Heart left ventricle (tissue), 16 donors: Measurements from ENCODE around the gene PCMTD2. TPM values are rescaled to one million over a fixed set of nuclear protein-coding genes. Genes with fewer than 3 reads are reported as not detected.

Experiments used
- ATAC-seq, 4 donors: fragments of 200-7000 bp; cut with Tn5 transposase; one replicate each; pipeline ENCODE4 v1.9.1; 2020 to 2022; ENCODE audit warnings: moderate library complexity in 4 of 4, mild to moderate bottlenecking in 3 of 4, moderate number of reproducible peaks in 1 of 4
- DNase-seq, 5 donors: peaks; one replicate each; pipeline ENCODE4 v3.0.0-alpha.2; 2020
- H3K27ac ChIP-seq, 12 donors: fragments of 200-600 bp; sonication (generic) in 4 of 12; one replicate each; pipeline versions ENCODE4 v1.5.0 to v1.8.0; 2016 to 2022; ENCODE audit warnings: mild to moderate bottlenecking in 2 of 12
- H3K27me3 ChIP-seq, 9 donors: fragments of 200-600 bp; sonication (generic) in 2 of 9; one replicate each; pipeline versions ENCODE4 v1.5.1 to v1.8.0; 2016 to 2022; ENCODE audit warnings: mild to moderate bottlenecking in 3 of 9
- H3K36me3 ChIP-seq, 9 donors: fragments of 200-600 bp; sonication (generic) in 2 of 9; one replicate each; pipeline versions ENCODE4 v1.5.0 to v1.8.0; 2018 to 2022; ENCODE audit warnings: mild to moderate bottlenecking in 2 of 9
- H3K4me1 ChIP-seq, 12 donors: fragments of 200-600 bp; sonication (generic) in 4 of 12; one replicate each; pipeline versions ENCODE4 v1.5.0 to v1.8.0; 2016 to 2022; ENCODE audit warnings: mild to moderate bottlenecking in 3 of 12
- H3K4me3 ChIP-seq, 12 donors: fragments of 200-600 bp; sonication (generic) in 4 of 12; one replicate each; pipeline versions ENCODE4 v1.5.0 to v1.8.0; 2017 to 2022; ENCODE audit warnings: mild to moderate bottlenecking in 9 of 12, moderate library complexity in 4 of 12
- H3K9me3 ChIP-seq, 12 donors: fragments of 200-600 bp; sonication (generic) in 4 of 12; one replicate each; pipeline versions ENCODE4 v1.5.0 to v1.8.0; 2016 to 2022; ENCODE audit warnings: mild to moderate bottlenecking in 1 of 12
- CTCF ChIP-seq, 12 donors: fragments of 200-600 bp; sonication (generic) in 4 of 12; IDR thresholded peaks; one replicate each; pipeline versions ENCODE4 v1.5.0 to v1.8.0; 2018 to 2022; ENCODE audit warnings: antibody characterized with exemption in 12 of 12, mild to moderate bottlenecking in 5 of 12
- POLR2A ChIP-seq, 2 donors: fragments of 450-650 bp; IDR thresholded peaks; one replicate each; pipeline ENCODE4 v1.6.1; 2017; ENCODE audit warnings: antibody characterized with exemption in 2 of 2, mild to moderate bottlenecking in 2 of 2, moderate library complexity in 2 of 2
- WGBS, 4 donors: extraction: QIAGEN DNeasy Blood & Tissue Kit in 2 of 4; methylation state at CpG; one replicate each; pipeline versions ENCODE4 v1.1.5 to v1.1.7; 2013 to 2018; 5-methylcytosine and 5-hydroxymethylcytosine counted together
- intact Hi-C, 10 donors: fragments of 100-400 bp; cut with DNase I; formaldehyde crosslinking; loops; one replicate each; pipeline versions ENCODE4 v1.11.1 to v1.14.2; 2022
- polyA plus RNA-seq, 2 donors: library from polyadenylated mRNA; stranded (reverse); fragments of 200-250 nt; gene quantifications; one replicate each; pipeline ENCODE4 v1.2.3, GENCODE V29; 2013
- total RNA-seq, 9 donors: library from RNA; depleted of rRNA in 2 of 9; stranded (reverse); fragments of >200 nt in 2 of 9; fragmentation: NEBNext Ultra II Directional in 3 of 9; extraction: Animal tissue kit (Norgen Biotek cat#: 25700) in 3 of 9; gene quantifications; one replicate each; pipeline versions ENCODE4 v1.1.0 to v1.2.4, GENCODE V29; 2016 to 2023
- donor health status: ischemic (EF 13 %, LVEDD 7.1; RV severe dilation, severe dysfunction).
- donor health status: healthy with polysubstance abuse.
- donor health status: DM: no; HTN: yes; CAD: no.
- donor health status: DM: no; HTN: no; CAD: no.
- donor health status: ischemic (EF 25% LVEDD 6.9; RV normal size, moderate dysfunction).
- donor health status: ischemic (EF 25% LVEDD 5.7; RV mildly dilated, moderate dysfunction).
- donor health status: healthy.
- donor health status: DM: yes; HTN: yes; CAD: no.
- donor health status: ischemic (EF 35%, LVEDD 5.7; RV mildly dilated, moderate dysfunction).
- donor health status: nonischemic (EF 11% LVEDD 7.7; RV severe dilation, severe dysfunction).
- donor health status: DM: yes; HTN: yes; CAD: no.
- donor health status: PGD.
- donor health status: ischemic (EF 29% LVEDD 5.4; RV normal size, mild dysfunction).
- donor health status: nonischemic (EF 23%, LVEDD 6.1; RV moderate dilation, normal function).

PCMTD2 gene
- total and polyA plus RNA-seq, 11 donors = 23.9 to 128 (median 59.3) TPM

DNA sequence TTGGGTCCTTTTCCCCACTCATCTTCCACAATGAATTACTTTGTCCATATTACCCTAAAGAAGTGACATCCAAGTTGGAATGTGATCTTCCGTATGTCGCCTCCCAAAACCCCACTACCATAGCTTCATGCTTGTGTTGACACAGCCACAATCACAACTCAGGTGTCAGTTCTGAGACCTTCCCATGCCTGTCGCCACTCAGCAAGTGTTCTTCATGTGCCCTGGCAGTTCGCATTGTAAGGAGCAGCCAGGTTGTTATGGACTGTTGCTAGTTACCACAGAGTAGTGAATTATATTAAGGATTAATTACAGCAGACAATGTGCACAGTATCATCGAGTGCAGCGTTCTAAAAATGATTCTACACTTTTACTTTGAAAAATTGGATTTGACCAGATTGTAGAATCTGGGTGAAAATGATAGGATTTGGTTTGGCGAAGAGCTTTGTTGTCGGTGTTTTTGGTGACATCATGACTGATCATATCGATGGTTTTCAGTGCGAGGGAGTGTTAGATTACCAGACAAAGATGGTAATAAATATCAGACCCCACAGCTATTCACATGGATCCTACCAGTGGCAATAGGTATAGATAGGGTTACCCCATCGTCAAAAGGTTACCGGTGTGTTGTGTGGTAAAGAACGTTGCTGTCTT is 1.7 kb downstream of the PCMTD2 start:
- Histone ChIP-seq H3K27ac (peak overlapping the region in 7 of 12 donors; percentile 84 to 97 (median 92)), H3K4me3 (peak overlapping the region in 7 of 12 donors; percentile 74 to 95 (median 86)), H3K27me3 (peaks cover 0 to 2% (median 0%) of the 10 kb centered on the region in 9 donors), H3K36me3 (peaks cover 0 to 5% (median 0%) of the 10 kb centered on the region in 9 donors), H3K9me3 (no peaks in the 10 kb centered on the region), H3K4me1 (peaks cover 6 to 68% (median 54%) of the 10 kb centered on the region in 12 donors)
- intact Hi-C loops = loop anchor here in 3 of 10 donors (5.0 kb wide), 2 partner anchors 35 to 175 kb away; partner anchors contain the start of genes LKAAEAR1 (in 1 of the 3) and OPRL1 (in 1 of the 3)
- TF ChIP-seq CTCF (IDR thresholded peaks at IDR 0.05) (no peak), POLR2A (IDR thresholded peaks at IDR 0.05) (no peak)
- no peak for DNase-seq
- peak in 3 of 4 donors; percentile 29 to 47 (median 35) for ATAC-seq
- WGBS, 4 donors = 65 to 80% (median 68%) methylated on average over 13 of the region's 13 CpGs

- Histone ChIP-seq H3K9me3 (no peaks in the 10 kb centered on the region), H3K27me3 (no peaks in the 10 kb centered on the region), H3K4me3 (peak overlapping the region in 2 of 12 donors; percentile 1 to 74), H3K36me3 (peaks cover 0 to 8% (median 0%) of the 10 kb centered on the region in 9 donors), H3K4me1 (peaks cover 6 to 78% (median 63%) of the 10 kb centered on the region in 12 donors), H3K27ac (peak overlapping the region in 3 of 12 donors; percentile 11 to 89 (median 84))
- WGBS, 4 donors = 84 to 87% (median 86%) methylated on average over 9 of the region's 9 CpGs
- intact Hi-C loops = loop anchor here in 3 of 10 donors (5.0 kb wide), 2 partner anchors 36 to 176 kb away; partner anchors contain the start of genes LKAAEAR1 (in 1 of the 3) and OPRL1 (in 1 of the 3)
- DNase-seq (no peak), ATAC-seq (no peak)
- TF ChIP-seq CTCF (IDR thresholded peaks at IDR 0.05) = no peak
- no peak for TF ChIP-seq POLR2A (IDR thresholded peaks at IDR 0.05)
Measured at GRCh38 chr20:64258071-64258823, 2.7 kb downstream of the PCMTD2 start.

GRCh38 chr20:64260239-64260638 is 4.7 kb downstream of the PCMTD2 start:
- ATAC-seq = no peak
- H3K4me1 ChIP-seq = peaks cover 6 to 92% (median 70%) of the 10 kb centered on the region in 12 donors
- WGBS, 4 donors = 57 to 85% (median 68%) methylated on average over 6 of the region's 6 CpGs

More at GRCh38 chr20:64260239-64260638, 4.7 kb downstream of the PCMTD2 start:
- intact Hi-C loops = no loop called here
- no peaks in the 10 kb centered on the region for H3K27me3 ChIP-seq
- H3K4me3 ChIP-seq = no peak overlapping the region
- H3K27ac ChIP-seq = peak overlapping the region; percentile 7 to 89 (median 74)
- peaks cover 0 to 26% (median 3%) of the 10 kb centered on the region in 9 donors for H3K36me3 ChIP-seq
- no peak for DNase-seq
- no peaks in the 10 kb centered on the region for H3K9me3 ChIP-seq
- TF ChIP-seq CTCF (IDR thresholded peaks at IDR 0.05) (no peak), POLR2A (IDR thresholded peaks at IDR 0.05) (no peak)
